ENCODE measurements around the gene WNT10A. TPM values are rescaled to one million over a fixed set of nuclear protein-coding genes. Genes with fewer than 3 reads are reported as not detected.
A peak's percentile ranks its signal among the peaks of the same experiment; 100 is the strongest.

Gene WNT10A
- total and polyA plus RNA-seq, 2 of the 8 experiments (the other 6 are each of a cell fraction or from before 2014, with no cell fraction given): 0.05 TPM; not detected in 1

GRCh38 chr2:218880859-218881594 is 375 bp downstream of the WNT10A start:
- Histone ChIP-seq H3K9ac (replicated peaks in 1 of 4; ENCODE audit: extremely low read depth in 1 of 4, low read depth in 3 of 4, low read length in 3 of 4) (no peak overlapping the region), H2BK15ac (ENCODE audit: low read length) (peak overlapping the region; percentile 25; the same call in 1 of the 2 replicates), H2BK12ac (ENCODE audit: low read depth, low read length) (peak overlapping the region; percentile 80; the same call in 1 of the 2 replicates), H3K9me3 (ENCODE audit: insufficient read depth in 2 of 2, low read depth in 1 of 2, low read length in 1 of 2) (no peaks in the 10 kb centered on the region), H2BK20ac (ENCODE audit: low read length) (no peak overlapping the region), H3K4me3 (ENCODE audit: extremely low read depth in 1 of 4, insufficient read depth in 2 of 4, low read depth in 3 of 4, low read length in 4 of 4) (peak overlapping the region in 1 of 4 experiments; percentile 47; a peak in 2 of 8 replicates), H2BK120ac (replicated peaks; ENCODE audit: low read depth, low read length) (no peak overlapping the region), H3K23me2 (ENCODE audit: low read depth, low read length) (no peaks in the 10 kb centered on the region; the same call in 1 of the 2 replicates), H3K23ac (ENCODE audit: insufficient read length) (no peak overlapping the region), H3K4me1 (replicated peaks in 1 of 4; ENCODE audit: control insufficient read depth in 3 of 4, insufficient read depth in 4 of 4, low read length in 3 of 4) (peaks cover 0 to 28% (median 18%) of the 10 kb centered on the region in 4 experiments; a peak in 6 of 7 replicates), H3K4ac (replicated peaks; ENCODE audit: insufficient read length, low read depth, low read length) (no peak overlapping the region), H3K56ac (replicated peaks; ENCODE audit: insufficient read length, low read depth, low read length) (no peak overlapping the region), H2AK5ac (ENCODE audit: low read depth, low read length) (peak overlapping the region; percentile 71; the same call in 1 of the 2 replicates), H3K79me1 (ENCODE audit: low read depth, low read length) (no peaks in the 10 kb centered on the region; the same call in 1 of the 2 replicates), H4K8ac (ENCODE audit: extremely low read depth, insufficient read depth, low read length) (no peak overlapping the region; the same call in 1 of the 2 replicates), H3K27ac (ENCODE audit: low read depth, low read length) (no peak overlapping the region), H3K4me2 (ENCODE audit: insufficient read depth in 1 of 2, low read depth in 2 of 2, low read length in 2 of 2) (peak overlapping the region; percentile 67 to 69; a peak in 3 of 4 replicates), H4K91ac (replicated peaks; ENCODE audit: insufficient read length, low read length) (no peak overlapping the region), H3K18ac (ENCODE audit: extremely low read depth, low read length) (no peak overlapping the region), H2AFZ (ENCODE audit: low read length) (no peak overlapping the region), H3K36me3 (ENCODE audit: control insufficient read depth in 2 of 4, insufficient read depth in 4 of 4, low read length in 3 of 4) (peaks cover 0 to 4% (median 0%) of the 10 kb centered on the region in 4 experiments; a peak in 1 of 8 replicates), H4K5ac (ENCODE audit: insufficient read length, low read depth, low read length) (no peak overlapping the region), H3K27me3 (replicated peaks in 1 of 4; ENCODE audit: control insufficient read depth in 3 of 4, extremely low read depth in 1 of 4, insufficient read depth in 3 of 4, low read length in 3 of 4) (peaks cover 98% of the 10 kb centered on the region in 4 experiments), H3K14ac (ENCODE audit: insufficient read length) (no peak overlapping the region), H3K79me2 (ENCODE audit: control insufficient read depth in 1 of 2, insufficient read depth in 2 of 2, low read length in 2 of 2) (no peaks in the 10 kb centered on the region), H4K20me1 (replicated peaks in 1 of 2; ENCODE audit: control insufficient read depth in 1 of 2, insufficient read depth in 2 of 2, low read length in 2 of 2) (peaks cover 0 to 30% of the 10 kb centered on the region in 2 experiments), H2BK5ac (ENCODE audit: low read depth, low read length) (no peak overlapping the region)
- 13% methylated on average over 13 of the region's 24 CpGs; no CpG with 5 or more reads in 1 of the 2 experiments for WGBS, 2 experiments (ENCODE audit: extremely low coverage in 1 of 2, insufficient coverage in 1 of 2, insufficient read length in 1 of 2, insufficient replicate concordance in 2 of 2, low coverage in 1 of 2, low lambda C conversion rate in 2 of 2, missing lambda C conversion rate in 1 of 2)
- TF ChIP-seq SUZ12 (IDR thresholded peaks at IDR 0.05; ENCODE audit: low read length) (peak; percentile 72), RNF2 (IDR thresholded peaks at IDR 0.05; ENCODE audit: borderline replicate concordance, low read depth, low read length, missing control alignments, poor library complexity, severe bottlenecking) (peak; percentile 59), EZH2 (IDR thresholded peaks at IDR 0.05; ENCODE audit: low read depth, low read length, severe bottlenecking) (peak; percentile 35), HDAC6 (IDR thresholded peaks at IDR 0.05; ENCODE audit: low read depth, low read length) (no peak), CREB1 (IDR thresholded peaks at IDR 0.05) (no peak)
- ChIA-PET POLR2A (ENCODE audit: partially characterized antibody) (interaction anchor here (0.8 to 1.4 kb wide), 6 partner anchors 10 to 118 kb away, joined by 3 to 6 read pairs (median 3); no protein-coding TSS in a partner anchor), CTCF (ENCODE audit: partially characterized antibody) (interaction anchor here (0.6 to 21.8 kb wide), 17 partner anchors 9 to 153 kb away, joined by 3 to 783 read pairs (median 5); partner anchors contain the start of gene FEV)
- DNase-seq (ENCODE audit: low read depth in 1 of 2, low spot score in 2 of 2): no peak
- no peak for FAIRE-seq

All from H1 (cell line).